Calu3 (cell line): ENCODE data around the gene SLC45A1. TPM values are rescaled to one million over a fixed set of nuclear protein-coding genes. Genes with fewer than 3 reads are reported as not detected.
A peak's percentile ranks its signal among the peaks of the same experiment; 100 is the strongest.

Experiments used
- BruUV-seq: library from RNA; stranded (reverse); fragments of 400-500 nt; replicated peaks from 2 replicates; lab custom pipeline; 2021; lab: Mats Ljungman, UMichigan
- CTCF ChIA-PET: fragments of 300-600 bp; sonication (Branson Sonifier 250); formaldehyde crosslinking; loops from one replicate; lab custom pipeline; 2022; ENCODE audit warnings: antibody characterized with exemption; lab: Charles Lee
- DNase-seq: peaks from one replicate; pipeline ENCODE4 v3.0.0; 2022
- H3K27ac Mint-ChIP-seq: one replicate; pipeline ENCODE4 v1.8.0; 2022; ENCODE audit warnings: mixed read lengths; ENCODE audit not compliant: unreplicated experiment
- H3K27me3 Mint-ChIP-seq: one replicate; pipeline ENCODE4 v1.8.0; 2022; ENCODE audit warnings: mixed read lengths; ENCODE audit not compliant: unreplicated experiment
- H3K36me3 Mint-ChIP-seq: one replicate; pipeline ENCODE4 v1.8.0; 2022; ENCODE audit warnings: mild to moderate bottlenecking, moderate library complexity, mixed read lengths; ENCODE audit not compliant: insufficient read depth, unreplicated experiment
- H3K4me1 Mint-ChIP-seq: one replicate; pipeline ENCODE4 v1.8.0; 2022; ENCODE audit warnings: mild to moderate bottlenecking, low read depth, mixed read lengths; ENCODE audit not compliant: unreplicated experiment
- H3K4me3 Mint-ChIP-seq: one replicate; pipeline ENCODE4 v1.8.0; 2022; ENCODE audit warnings: mild to moderate bottlenecking, low read depth, moderate library complexity, mixed read lengths; ENCODE audit not compliant: unreplicated experiment
- H3K9me3 Mint-ChIP-seq: one replicate; pipeline ENCODE4 v1.8.0; 2022; ENCODE audit warnings: low read depth, mixed read lengths; ENCODE audit not compliant: unreplicated experiment
- intact Hi-C: fragments of 100-400 bp; cut with micrococcal nuclease; formaldehyde crosslinking; loops from one replicate; pipeline ENCODE4 v1.10.0; 2022; ENCODE audit not compliant: unreplicated experiment
- total RNA-seq: library from RNA; stranded (reverse); gene quantifications from 2 replicates; pipeline ENCODE4 v1.2.3, GENCODE V29; 2022
- TF ChIP-seq, protein P1 (sequence below): fragments of 200-600 bp; IDR thresholded peaks from one replicate; pipeline ENCODE4 v1.8.0; 2022; ENCODE audit warnings: antibody characterized with exemption; ENCODE audit not compliant: unreplicated experiment

Gene SLC45A1
- total RNA-seq, 1 experiment from 2014 or later = 0.73 TPM

DNA sequence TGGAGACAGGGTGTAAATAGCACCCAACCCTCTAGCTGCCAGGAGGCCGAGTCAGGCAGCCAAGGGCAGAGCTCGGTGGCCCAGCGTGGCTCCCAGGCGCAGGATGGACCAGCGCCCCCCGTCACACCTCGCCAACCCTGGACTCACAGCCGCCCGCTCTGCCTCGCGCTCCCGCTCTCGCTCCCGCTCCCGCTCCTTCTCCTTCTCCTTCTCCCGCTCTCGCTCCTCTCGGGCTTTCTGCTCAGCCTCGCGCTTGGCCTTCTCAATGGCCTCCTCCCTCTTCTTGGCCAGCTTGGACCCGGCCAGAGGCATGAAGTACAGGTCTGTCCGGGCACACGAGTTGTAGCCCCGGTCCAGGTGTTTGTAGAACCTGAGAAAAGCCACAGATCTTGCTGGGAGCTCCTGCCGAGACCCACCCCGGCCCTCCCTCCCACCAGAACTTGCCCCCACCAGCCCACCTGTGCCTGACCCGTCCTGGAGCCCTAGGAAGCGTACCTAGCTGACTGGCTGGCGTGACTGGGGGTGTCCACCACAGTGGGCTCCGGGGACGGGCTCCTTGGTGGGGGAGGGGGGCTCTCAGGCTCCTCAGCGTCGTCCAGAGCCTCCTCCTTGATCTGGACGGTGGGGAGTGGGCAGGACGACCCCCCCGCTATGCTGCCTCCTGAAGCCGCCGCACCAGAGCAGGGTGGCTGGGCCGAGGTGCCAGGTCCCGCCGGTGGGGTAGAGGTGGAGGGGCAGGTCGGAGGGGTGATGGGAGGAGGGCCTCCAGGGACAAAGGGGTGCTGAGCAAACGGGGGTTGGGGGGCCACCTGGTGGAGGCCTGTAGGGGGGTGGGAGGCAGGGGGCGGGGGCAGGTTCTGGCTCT is 41.9 kb downstream of the SLC45A1 start:
- BruUV-seq = no TSS peak
- TF ChIP-seq, protein P1, sequence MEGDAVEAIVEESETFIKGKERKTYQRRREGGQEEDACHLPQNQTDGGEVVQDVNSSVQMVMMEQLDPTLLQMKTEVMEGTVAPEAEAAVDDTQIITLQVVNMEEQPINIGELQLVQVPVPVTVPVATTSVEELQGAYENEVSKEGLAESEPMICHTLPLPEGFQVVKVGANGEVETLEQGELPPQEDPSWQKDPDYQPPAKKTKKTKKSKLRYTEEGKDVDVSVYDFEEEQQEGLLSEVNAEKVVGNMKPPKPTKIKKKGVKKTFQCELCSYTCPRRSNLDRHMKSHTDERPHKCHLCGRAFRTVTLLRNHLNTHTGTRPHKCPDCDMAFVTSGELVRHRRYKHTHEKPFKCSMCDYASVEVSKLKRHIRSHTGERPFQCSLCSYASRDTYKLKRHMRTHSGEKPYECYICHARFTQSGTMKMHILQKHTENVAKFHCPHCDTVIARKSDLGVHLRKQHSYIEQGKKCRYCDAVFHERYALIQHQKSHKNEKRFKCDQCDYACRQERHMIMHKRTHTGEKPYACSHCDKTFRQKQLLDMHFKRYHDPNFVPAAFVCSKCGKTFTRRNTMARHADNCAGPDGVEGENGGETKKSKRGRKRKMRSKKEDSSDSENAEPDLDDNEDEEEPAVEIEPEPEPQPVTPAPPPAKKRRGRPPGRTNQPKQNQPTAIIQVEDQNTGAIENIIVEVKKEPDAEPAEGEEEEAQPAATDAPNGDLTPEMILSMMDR = no peak
- Mint-ChIP-seq H3K27ac (no peak overlapping the region), H3K36me3 (peaks cover 17% of the 10 kb centered on the region), H3K9me3 (no peaks in the 10 kb centered on the region), H3K4me1 (no peaks in the 10 kb centered on the region), H3K27me3 (no peaks in the 10 kb centered on the region), H3K4me3 (no peak overlapping the region)
- CTCF ChIA-PET = interaction anchor here (0.6 kb wide), 1 partner anchor 247 kb away, joined by 3 read pairs; no protein-coding TSS in a partner anchor
- intact Hi-C loops = no loop called here
- DNase-seq = no peak

DNA sequence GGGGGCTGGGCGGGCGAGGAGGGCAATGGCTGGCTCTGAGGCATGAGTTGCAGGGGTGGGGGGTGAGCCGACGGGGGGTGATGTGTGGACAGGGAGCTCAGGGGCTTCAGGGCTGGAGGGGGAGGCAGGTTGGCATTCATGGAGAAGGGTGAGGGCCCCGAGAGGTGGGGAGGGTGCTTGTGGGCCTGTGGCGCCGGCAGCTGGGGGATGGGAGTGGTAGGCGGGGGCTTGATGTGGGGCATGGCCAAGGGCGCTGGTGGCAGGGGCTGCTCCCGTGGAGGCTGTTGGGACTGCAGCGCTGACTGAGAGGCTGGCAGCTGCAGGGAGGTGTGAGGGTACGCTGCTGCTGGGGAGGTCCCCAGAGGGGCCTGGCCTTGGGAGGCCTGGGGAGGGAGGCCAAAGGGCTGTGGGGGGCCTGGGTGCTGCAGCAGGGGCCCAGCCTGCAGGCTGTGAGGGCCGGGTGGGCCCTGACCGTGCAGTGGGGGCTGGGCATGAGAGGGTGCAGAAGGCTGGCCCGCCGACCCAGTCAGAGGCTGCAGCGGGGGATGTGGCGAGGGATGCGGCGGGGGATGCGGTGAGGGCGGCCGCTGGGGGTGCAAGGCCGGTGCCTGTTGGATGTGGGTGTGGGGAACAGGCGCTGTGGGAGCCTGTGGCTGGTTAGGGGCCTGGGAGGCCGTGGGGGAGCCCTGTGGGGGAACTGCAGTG is 42.7 kb downstream of the SLC45A1 start:
- Mint-ChIP-seq H3K4me1 (no peaks in the 10 kb centered on the region), H3K27me3 (no peaks in the 10 kb centered on the region), H3K27ac (no peak overlapping the region), H3K36me3 (peaks cover 17% of the 10 kb centered on the region), H3K9me3 (no peaks in the 10 kb centered on the region), H3K4me3 (no peak overlapping the region)
- BruUV-seq = no TSS peak
- CTCF ChIA-PET = interaction anchor here (0.5 to 0.6 kb wide), 2 partner anchors 22 to 248 kb away, joined by 3 to 6 read pairs; no protein-coding TSS in a partner anchor
- TF ChIP-seq, protein P1 = no peak
- intact Hi-C loops = no loop called here
- no peak for DNase-seq

DNA sequence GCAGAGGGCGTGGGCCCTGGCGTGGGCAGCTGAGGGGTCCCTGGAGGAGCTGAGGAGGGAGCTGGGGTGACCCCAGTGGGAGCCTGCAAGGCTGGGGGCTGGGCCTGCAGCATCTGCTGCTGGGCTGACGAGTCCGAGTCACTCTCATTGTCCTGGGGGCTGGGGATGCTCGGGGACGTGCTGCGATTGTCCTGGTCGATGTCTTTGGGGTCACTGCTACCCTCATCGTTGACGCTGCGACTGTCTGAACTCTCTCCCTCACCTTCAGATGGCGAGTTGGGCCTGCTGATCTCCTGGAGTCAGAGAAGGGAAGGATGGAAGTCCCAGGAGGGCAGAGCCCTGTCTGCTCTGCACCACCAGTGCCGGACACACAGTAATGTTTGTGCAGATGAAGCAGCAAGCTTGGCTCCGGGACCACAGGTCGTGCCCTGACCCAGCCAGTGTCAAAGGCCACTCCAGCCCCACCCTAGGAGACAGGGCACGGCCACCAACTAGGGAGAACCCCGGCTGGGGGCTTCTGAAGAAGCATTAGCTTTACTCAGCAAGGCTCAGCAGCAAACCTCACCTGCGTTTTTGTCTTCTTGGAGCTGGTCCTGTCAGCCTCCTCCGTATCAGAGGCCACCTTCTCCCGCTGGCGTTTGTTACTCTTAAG is 43.4 kb downstream of the SLC45A1 start:
- intact Hi-C loops = no loop called here
- Mint-ChIP-seq H3K9me3 (no peaks in the 10 kb centered on the region), H3K27me3 (no peaks in the 10 kb centered on the region), H3K4me3 (no peak overlapping the region), H3K27ac (no peak overlapping the region), H3K4me1 (no peaks in the 10 kb centered on the region), H3K36me3 (peaks cover 17% of the 10 kb centered on the region)
- TSS peak; percentile 44 for BruUV-seq
- TF ChIP-seq, protein P1 = no peak
- CTCF ChIA-PET = interaction anchor here (0.5 kb wide), 1 partner anchor 21 kb away, joined by 6 read pairs; no protein-coding TSS in a partner anchor
- DNase-seq = no peak

DNA sequence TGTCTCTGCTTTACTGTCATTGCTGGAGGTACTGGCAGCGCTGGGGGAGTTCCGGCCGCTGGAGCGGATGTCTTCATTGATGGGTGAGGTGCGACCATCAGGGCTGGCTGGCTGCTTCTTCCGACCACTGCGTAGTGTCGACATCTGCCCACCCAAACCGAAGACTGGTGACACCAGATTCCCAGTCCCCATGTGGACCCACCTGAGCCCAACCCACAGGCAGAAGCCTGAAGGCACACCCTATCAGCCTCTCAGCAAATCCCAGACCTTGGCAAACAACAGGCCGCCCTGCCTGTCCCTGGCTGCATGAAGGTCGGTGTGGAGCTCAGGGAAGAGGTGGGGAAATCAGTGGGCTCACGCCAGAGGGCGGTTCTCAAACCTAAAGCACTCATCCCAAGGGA is 44.8 kb downstream of the SLC45A1 start:
- intact Hi-C loops = no loop called here
- no peak overlapping the region for H3K4me3 Mint-ChIP-seq
- no peaks in the 10 kb centered on the region for H3K9me3 Mint-ChIP-seq
- H3K36me3 Mint-ChIP-seq = peaks cover 15% of the 10 kb centered on the region
- CTCF ChIA-PET = no interaction called here
- no peak for DNase-seq
- no peaks in the 10 kb centered on the region for H3K27me3 Mint-ChIP-seq
- no peaks in the 10 kb centered on the region for H3K4me1 Mint-ChIP-seq
- H3K27ac Mint-ChIP-seq = no peak overlapping the region
- TF ChIP-seq, protein P1 = no peak
- no TSS peak for BruUV-seq
